Fibroblast of skin of abdomen (primary cell): ENCODE results near the gene TNFAIP1.
"Not testable (repeated sequence)": the region's sequence is repeated elsewhere in the genome, so short reads cannot be mapped to it uniquely, and the experiment has no call there.

ENCODE experiments used
- DNase-seq: peaks from one replicate; pipeline ENCODE4 v3.0.0-alpha.2; 2013

Gene TNFAIP1

DNA sequence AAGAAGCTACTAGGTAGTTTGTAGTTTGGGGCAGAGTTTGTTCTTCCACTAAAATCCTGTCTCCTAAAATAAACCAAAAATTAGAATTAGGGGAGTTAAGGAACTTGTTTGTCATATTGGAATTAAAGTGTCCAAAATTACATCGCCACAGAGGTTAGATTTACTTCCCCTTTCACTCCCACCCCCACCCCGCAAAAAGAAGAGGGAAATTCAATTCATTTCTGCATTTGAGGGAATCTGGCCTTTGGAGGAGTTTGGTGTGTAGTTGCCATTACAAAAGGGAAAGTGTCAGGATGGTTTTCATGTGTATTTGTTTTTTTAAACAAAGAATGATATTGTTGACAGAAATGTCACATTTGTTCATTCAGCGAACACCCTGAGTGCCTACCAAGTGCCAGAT, 10.8 kb upstream of the TNFAIP1 start:
- DNase-seq, result no peak

DNA sequence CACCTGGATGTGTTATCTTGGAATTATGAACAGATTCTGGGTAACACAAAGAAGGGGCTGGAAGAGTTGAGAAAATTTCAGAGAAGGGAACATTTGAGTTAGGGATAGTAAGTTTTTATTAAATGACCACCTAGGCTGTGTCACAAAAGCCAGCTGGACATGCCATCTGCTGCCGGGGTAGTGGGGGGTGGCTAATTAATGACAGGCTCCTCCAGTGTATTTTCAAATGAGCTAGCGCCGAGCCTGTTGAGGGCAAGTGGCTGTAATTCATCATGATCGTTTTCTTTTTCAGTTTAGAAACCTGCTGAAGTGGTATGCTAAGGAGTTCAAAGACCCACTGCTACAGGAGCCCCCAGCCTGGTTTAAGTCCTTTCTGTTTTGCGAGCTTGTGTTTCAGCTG, 10.3 kb upstream of the TNFAIP1 start:
- no peak for DNase-seq

GRCh38 chr17:28326114-28326513, 9.4 kb upstream of the TNFAIP1 start:
- DNase-seq, result no peak

DNA sequence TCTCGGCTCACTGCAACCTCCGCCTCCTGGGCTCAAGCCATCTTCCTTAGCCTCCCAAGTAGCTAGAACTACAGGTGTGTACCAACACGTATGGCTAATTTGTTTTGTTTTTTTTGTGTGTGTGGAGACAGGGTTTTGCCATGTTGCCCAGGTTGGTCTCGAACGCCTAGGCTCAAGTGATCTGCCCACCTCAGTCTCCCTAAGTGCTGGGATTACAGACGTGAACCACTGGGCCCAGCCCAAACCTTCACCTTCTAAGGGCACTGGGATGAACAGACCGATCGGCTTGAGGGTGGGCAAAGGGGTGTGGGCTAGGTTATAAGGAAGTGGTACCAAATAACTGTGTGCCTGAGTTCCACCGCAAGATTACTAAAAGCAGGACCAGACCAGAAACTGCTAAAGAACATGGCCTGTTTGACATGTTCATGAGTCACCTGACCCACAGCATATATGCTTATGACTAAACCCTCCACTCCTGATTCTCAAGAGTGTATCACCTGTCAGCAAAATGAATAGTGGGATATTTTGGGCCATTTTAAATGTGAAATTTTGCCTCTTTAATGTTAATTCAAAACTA, 8.4 kb upstream of the TNFAIP1 start:
- DNase-seq, result no peak

DNA sequence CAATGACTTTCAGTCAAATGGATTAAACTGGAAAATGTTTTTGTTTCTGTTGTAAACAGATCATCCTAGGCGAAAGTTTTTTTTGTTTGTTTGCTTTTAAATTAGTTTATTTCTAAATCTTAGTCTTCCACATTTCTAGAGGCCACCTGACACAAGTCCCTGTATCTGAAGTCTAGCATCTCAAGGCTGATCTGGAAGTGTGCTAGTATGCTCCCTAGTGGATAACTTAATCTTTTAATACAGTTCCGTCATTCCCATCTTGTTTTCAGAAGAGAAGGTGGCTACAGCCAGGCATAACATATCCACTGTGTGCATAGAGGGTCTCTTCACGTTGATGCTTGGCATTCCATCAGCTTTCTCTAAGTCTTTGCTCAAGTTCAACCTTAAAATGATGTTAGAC, 7.9 kb upstream of the TNFAIP1 start:
- DNase-seq, result no peak

DNA sequence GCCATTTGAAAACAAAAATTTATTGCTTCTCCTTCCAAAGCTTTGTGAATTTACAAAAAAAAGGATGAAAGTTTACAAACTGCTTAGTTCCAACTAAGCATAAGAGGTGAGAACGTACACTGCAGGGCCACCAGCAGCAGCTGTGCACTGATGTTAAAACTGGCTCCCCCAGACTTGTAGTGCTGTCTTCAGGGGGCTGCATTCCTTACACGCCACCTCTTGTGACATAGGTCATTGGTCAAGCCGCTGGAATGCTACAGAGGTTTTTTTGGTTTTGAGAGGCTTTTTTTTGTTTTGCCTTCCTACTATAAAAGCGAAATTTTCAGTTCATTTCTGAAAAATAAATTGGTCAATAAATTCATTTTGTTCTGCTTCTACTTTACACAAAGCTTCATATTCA, 7.2 kb upstream of the TNFAIP1 start:
- DNase-seq, result no peak

GRCh38 chr17:28330671-28331070, 4.9 kb upstream of the TNFAIP1 start:
- DNase-seq, result no peak

DNA sequence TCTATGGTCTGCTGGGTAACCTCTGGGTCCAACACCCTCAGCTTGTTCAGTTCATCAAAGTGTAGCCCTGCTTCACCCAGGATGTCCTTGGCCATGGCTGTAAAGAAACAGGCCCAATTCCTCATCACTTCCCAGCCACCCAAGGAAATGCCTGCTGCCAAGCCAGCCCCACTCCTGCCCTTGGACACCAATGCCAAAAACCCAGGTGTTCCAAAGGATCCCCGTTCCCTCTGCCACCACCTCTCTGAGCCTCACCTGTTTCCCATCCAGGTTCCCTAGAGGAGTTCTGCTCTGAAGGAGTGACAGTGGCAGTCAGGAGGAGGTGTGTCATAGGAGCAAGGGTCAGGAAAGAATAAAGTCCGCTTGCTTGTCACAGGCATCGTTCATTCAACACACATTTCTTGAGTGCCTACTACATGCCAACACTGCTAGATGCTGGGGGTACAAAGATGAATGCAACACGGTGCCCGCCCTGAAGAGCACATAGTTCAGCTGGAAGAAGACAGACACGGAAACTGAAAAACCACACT, 3.6 kb upstream of the TNFAIP1 start:
- DNase-seq, result no peak

- no peak for DNase-seq
Measured at GRCh38 chr17:28333083-28333746, 2.3 kb upstream of the TNFAIP1 start.

DNA sequence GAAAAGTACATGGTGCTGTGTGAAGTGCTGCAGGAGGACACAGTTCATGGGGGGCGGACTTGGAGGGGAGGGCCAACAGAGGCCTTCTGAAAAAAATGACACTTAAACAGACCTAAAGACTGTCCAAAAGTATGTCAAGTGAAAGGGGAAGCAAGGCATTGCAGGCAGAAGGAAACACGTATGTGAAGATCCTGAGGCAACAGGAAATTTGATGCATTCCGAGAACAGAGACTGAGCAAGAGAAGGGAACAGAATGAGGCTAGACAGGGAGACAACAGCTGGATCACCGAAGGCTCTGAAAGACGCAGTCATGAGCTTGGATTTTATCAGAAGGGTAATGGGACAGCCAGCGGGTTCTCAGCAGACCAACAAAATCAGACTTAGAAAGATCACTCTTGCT, 1.4 kb upstream of the TNFAIP1 start:
- no peak for DNase-seq

DNA sequence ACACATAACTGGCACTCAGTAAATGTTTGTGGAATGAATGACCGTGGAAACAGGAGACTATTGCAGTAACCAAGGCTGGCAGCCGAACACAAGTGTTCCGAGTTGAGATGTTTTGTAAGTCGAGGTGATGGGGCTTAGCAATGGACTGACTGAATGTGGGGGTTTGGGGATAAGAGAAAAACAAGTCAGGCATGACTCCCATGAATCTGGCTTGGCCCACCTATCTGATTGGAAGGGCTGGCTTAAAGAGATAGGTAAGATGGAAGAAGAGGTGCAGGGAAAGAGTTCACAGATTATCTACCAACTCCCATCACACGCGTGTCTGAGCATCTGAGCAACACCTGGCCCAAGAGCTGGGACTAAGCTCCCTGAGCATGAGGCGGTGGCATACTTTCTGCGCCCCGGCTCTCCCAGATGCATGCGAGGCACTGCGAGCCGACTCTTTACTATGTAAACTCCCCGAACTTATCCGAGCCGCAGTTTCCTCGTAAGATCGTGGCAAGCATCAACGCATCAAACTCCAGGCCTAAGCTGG, 828 bp upstream of the TNFAIP1 start:
- DNase-seq, result no peak

- peak; percentile 88 for DNase-seq
Measured at GRCh38 chr17:28335959-28336871, 654 bp downstream of the TNFAIP1 start.

DNA sequence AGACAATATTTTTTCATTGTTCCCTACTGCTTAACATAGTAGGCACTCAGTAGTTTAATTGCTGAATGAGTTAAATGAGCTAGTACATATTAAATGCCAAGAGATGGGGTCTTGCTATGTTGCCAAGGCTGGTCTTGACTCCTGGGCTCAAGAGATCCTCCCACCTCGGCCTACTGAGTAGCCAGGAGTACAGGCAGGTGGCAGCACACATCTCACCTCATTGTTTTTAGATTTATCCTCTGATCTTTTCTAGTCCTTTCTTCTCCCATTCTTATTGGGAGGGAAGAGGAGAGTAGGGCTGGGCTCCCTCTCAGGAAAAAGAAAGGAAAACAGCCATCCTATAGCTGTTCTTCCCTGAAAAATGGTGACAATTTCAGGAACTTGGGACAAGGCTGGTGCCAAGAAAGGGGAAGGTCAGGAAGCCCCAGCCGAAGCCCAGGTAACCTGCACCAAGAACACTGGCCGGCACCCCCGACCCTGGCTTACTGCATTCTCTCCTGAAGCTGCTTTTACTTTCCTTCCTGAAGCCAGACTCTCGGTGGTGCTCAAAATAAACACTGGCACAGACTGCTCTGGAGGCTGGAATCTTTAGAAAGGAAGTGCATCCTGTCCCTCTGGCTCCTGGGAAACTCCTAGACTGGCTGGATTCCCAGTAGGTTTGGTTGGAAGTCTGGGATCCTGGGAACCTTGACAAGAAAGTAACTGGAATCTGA, 2.7 kb downstream of the TNFAIP1 start:
- peak; percentile 62 for DNase-seq

- not testable (repeated sequence) for DNase-seq
Measured at GRCh38 chr17:28338769-28339212, 3.2 kb downstream of the TNFAIP1 start.

DNA sequence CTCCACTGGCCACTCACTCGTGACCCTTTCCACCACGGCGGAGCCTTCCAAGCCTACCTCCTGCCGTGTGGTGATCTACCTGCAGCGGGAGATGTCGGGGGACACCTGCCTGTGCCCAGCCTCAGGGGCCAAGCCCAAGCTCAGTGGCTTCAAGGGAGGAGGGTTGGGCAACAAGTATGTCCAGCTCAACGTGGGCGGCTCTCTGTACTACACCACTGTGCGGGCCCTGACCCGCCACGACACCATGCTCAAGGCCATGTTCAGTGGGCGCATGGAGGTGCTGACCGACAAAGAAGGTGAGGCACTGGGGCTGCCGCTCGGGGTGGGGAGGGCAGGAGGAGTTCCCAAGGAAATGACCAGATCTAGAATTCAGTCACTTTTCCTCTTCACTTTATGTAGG, 3.9 kb downstream of the TNFAIP1 start:
- DNase-seq, result no peak

DNA sequence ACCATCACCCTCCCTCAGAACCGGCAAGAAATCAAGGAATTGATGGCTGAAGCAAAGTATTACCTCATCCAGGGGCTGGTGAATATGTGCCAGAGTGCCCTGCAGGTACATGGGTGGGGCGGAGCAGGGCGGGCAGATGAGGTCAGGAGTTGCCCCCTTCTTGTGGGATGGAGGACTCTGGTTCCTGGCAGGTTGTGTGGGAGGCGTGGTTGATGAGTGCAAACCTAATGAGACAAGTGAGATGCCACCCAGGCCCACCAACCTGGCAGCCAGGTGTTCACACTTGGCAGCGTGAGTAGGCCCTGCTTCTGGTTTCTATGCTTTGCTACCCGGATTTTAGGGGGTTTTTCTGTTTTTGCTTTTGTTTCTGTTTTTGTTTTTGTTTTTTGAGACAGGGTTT, 4.8 kb downstream of the TNFAIP1 start:
- no peak for DNase-seq

- no peak for DNase-seq
Measured at GRCh38 chr17:28341516-28341915, 6.0 kb downstream of the TNFAIP1 start.

- DNase-seq, result no peak
Measured at GRCh38 chr17:28342313-28342712, 6.8 kb downstream of the TNFAIP1 start.

DNA sequence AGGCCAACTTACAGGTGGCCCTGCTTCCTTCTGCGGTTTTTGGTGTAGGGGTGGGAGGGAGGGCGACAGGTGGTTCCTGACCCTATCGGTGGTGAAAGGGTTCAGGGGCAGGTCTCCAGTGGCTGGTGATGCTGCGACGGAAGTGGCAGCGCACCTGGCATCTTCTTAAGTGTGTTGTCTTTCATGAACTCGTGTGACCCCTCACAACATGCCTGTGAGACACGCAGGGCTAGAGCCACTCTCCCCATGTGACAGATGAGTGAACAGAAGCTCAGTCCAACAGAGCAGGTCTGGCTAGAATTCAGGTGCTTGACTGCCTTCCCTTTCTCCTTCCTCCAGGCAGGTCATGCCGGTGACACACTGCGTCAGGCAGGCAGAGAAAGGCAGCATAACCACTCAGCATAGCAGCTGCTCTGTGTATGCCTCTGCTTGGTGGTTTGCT, 8.0 kb downstream of the TNFAIP1 start:
- no peak for DNase-seq

GRCh38 chr17:28344011-28344410, 8.4 kb downstream of the TNFAIP1 start:
- no peak for DNase-seq

DNA sequence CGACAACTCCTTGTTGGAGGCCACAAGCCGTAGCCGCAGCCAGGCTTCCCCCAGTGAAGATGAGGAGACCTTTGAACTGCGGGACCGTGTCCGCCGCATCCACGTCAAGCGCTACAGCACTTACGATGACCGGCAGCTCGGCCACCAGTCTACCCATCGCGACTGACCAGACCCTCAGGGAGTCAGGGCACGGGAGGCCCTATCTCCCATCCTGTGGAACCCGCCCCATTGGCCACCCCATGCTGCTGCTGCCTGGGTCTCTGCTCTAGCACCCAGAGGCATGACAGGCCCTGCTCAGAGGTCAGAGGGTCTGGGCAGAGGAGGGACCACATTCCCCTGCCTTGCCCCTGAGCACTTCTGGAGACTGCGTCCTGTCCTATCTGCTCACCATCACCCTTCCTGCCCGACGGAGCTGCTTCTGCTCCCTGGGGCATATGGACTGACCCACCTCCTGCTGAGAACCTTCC, 8.9 kb downstream of the TNFAIP1 start:
- no peak for DNase-seq
